HG03521 (cell line): ENCODE data around the gene PPIF.

Source experiments
- ATAC-seq: cut with Tn5 transposase; IDR thresholded peaks from one replicate; pipeline ENCODE4 v1.9.1; 2021; ENCODE audit warnings: mild to moderate bottlenecking, moderate library complexity; ENCODE audit not compliant: unreplicated experiment

Gene PPIF

DNA sequence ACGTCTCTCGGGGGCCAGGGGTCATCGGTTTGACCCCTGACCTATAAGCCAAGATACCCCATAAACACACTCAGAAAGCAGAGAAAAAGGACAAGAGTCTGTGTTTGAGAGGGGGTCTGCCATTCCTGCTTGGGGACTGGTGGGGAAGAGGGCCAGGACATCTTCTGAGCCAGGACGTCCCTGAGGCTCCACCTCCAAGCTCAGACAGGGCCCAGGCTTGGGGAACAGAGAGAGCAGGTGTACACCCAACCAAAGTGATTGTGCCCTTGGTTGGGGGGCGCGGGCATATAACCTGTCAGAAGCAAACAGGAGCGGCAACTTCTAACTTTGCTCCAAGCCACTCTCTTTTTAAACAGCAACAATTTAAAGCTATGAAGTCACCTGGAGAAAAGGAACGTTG is 33.9 kb upstream of the PPIF start:
- no peak for ATAC-seq

DNA sequence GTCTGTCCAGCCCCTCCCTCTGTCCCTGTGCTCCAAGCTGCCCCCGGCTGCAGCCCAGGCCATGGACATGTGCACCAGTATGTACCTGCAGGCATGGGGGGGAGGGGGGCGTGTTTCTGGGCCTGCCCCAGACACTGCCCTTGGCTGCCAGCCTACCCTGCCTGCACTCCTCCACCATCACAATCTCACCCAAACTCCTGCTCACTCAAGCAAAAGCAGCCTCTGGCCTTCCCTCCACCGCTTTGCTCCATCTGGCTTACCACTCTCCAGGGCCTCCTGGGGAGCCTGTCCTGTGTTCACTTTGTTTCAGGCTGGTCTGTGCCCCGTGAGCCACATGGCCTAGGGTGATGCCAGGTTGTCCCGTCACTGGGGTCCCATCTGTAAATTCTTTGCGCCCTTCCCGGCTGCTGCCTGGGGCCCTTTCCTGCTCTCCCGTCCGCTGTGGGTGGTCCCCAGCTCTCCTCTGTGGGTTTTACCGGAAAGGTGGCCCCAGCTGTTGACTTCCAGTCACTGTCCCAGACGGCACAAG is 33.3 kb upstream of the PPIF start:
- ATAC-seq: no peak

GRCh38 chr10:79314761-79315601 is 32.3 kb upstream of the PPIF start:
- no peak for ATAC-seq

DNA sequence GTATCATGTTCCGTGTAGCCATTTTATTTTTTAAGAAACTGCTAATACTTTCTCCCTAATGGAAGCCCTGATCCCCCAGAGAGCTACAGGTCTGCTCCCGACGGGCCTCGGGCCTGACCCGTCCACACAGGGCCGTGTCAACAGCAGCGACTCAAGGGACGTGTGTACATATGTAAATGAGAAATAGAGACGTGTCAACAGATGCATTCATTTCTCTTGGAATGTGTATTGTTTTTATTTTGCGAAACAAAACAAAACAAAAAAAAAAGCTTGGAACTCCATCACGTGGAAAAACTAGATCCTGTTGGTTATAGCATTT is 31.7 kb upstream of the PPIF start:
- no peak for ATAC-seq

GRCh38 chr10:79316671-79317431 is 30.4 kb upstream of the PPIF start:
- peak; percentile 53 for ATAC-seq

- ATAC-seq: no peak
Measured at GRCh38 chr10:79318369-79318768, 28.9 kb upstream of the PPIF start.

- ATAC-seq: no peak
Measured at GRCh38 chr10:79319115-79319771, 28.0 kb upstream of the PPIF start.

GRCh38 chr10:79320316-79320715 is 27.0 kb upstream of the PPIF start:
- no peak for ATAC-seq

DNA sequence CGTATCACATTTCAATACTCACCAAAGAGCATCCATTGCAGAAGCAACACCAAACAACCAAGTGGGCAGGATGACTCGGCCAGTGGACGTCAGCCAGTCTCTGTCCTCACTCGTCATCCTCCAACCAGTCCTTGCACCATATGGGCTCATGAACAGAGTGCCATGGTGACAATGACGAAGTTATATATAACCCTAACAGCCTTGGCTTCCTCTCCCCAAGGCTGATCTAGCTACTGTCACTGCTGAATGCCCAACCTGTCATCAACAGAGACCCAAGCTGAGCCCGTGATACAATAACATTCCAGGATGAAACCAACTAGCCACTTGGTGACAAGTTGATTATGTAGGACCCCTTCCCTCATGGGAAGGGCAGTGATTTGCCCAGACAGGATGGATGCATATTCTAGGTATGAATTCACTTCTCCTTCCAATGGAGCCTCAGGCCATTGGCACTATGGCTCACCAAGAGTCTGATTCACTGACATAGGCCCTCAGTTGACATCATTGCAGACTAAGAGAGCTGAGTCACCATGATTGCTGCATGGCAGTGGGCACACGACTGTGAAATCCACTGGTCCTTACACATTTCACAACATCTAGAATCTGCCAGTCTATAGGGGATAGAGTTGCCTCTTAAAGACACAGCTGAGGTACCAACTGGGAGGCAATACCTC is 26.3 kb upstream of the PPIF start:
- no peak for ATAC-seq

- ATAC-seq: no peak
Measured at GRCh38 chr10:79321494-79321882, 25.8 kb upstream of the PPIF start.

DNA sequence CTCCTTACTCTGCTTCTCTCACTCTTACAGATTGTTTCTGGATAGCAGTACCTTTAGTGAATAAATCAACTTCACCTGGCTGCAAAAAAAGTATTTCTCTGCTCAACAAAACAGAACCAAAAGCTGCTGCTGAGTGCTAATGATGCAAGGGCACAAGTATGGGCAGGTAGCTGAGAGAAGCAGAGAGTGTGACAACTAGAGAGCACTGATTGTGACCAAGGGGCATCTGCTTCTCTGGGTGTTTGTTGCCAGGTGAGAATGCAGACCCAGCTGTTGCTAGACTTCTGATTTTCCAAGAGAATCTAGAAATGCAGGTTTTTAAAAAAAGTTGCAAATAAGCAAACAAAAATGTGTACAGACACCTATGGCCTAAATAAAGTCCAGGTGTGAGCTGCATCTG is 25.3 kb upstream of the PPIF start:
- ATAC-seq: no peak

- no peak for ATAC-seq
Measured at GRCh38 chr10:79322616-79323543, 24.4 kb upstream of the PPIF start.

- no peak for ATAC-seq
Measured at GRCh38 chr10:79323602-79324001, 23.7 kb upstream of the PPIF start.

DNA sequence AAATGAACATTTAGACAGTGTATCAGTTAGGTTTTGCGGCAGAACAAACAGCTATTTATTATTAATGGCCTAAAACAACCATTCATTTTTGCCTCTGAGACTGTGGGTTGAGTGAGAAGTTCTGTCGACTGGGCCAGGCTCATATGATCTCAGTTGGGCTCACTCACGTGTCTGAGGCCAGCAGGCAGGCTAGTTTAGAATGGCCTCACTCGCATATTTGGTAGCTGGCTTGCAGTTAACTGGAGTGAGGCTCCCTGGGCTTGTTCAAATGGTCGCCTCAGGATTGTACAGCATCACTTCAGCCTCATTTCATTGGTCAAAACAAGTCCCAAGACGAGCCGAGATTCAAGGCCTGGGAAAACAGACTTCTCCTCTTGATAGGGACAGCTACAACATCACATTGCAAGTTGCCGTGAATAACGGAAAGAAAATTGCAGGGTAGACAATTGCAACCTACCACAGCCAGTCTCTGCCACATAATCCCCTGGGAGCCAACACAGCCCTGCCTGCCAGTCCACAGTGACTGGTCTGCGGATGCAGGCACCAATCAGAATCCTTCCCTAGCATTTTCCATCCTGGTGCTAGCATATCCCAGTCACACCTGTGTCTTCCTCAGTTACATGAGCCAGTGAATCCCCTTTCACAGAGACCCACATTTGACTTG is 23.1 kb upstream of the PPIF start:
- no peak for ATAC-seq

DNA sequence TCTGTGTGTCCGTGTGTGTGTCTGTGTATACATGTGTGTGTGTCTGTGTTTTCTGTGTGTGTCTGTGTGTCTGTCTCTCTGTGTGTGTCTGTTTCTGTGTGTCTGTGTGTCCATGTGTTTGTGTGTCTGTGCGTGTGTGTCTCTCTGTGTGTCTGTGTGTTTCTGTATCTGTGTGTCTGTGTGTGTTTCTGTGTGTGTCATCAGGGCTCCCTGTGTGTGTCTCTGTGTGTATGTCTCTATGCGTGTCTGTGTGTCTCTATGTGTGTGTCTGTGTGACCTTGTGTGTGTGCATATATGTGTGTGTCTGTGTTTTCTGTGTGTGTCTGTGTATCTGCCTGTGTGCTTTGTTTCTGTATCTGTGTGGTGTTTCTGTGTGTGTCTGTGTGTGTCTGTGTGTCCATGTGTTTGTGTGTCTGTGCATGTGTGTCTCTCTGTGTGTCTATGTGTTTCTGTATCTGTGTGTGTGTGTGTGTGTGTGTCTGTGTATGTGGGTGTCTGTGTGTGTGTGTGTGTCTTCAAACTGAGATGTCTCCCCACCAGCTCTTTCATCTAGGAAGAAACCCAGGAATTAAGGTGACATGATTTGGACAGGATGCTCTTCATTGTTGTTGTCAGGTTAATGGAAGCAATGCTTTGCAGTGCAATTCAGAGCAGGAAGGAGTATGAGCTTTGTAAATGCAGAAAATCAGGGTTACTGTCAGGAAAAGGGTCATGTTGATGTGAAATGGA is 20.7 kb upstream of the PPIF start:
- ATAC-seq: no peak

GRCh38 chr10:79327090-79327457 is 20.2 kb upstream of the PPIF start:
- ATAC-seq: no peak

DNA sequence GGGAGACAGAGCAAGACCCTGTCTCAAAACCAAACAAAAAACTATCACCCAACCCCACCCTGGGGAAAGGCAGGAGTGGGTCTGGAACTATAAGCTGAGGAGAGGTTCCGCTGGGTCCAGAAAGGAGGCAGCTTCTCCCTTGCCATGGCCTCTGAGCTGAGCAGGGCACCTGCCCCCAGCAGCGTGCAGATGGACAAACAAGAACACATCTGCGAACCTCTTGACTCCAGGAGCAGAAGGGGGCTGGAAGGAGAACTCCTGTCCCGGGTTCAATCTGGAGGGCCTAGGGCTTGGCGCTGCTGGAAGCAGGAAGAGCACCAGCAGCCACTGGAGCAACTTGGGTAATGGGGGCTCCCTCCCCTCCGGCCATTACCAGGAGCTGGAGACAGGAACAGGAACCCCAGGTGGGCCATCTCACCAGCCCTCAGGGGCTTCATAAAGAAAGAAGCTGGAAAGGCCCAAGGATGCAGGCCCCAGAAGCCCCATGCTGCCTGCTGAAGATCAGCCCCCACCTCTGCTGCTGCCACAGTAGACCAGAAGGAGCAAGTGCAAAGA is 19.0 kb upstream of the PPIF start:
- no peak for ATAC-seq

- ATAC-seq: no peak
Measured at GRCh38 chr10:79328737-79329504, 18.3 kb upstream of the PPIF start.
